Uterus (tissue), 2 donors: ENCODE data around the gene USP35.

Experiments
- CTCF ChIP-seq, 4 experiments: fragments of 200-600 bp in 2 of 4; fragments of 450-650 bp in 2 of 4; sonication (generic) in 2 of 4; IDR thresholded peaks; one replicate each; pipeline ENCODE4 v1.5.1; 2016 to 2019; ENCODE audit warnings: antibody characterized with exemption in 4 of 4, mild to moderate bottlenecking in 2 of 4, moderate library complexity in 1 of 4
- POLR2A ChIP-seq, 2 donors: fragments of 450-650 bp; IDR thresholded peaks; one replicate each; pipeline ENCODE4 v1.6.1; 2016; ENCODE audit warnings: antibody characterized with exemption in 2 of 2, mild to moderate bottlenecking in 1 of 2, moderate library complexity in 1 of 2

- TF ChIP-seq CTCF (IDR thresholded peaks at IDR 0.05), result no peak
- no peak for TF ChIP-seq POLR2A (IDR thresholded peaks at IDR 0.05)
These were observed 24.1 kb downstream of the USP35 start for GRCh38 chr11:78212586-78213371.
